Esophagus (tissue), 2 donors: Measurements from ENCODE around the gene MSGN1. TPM values are rescaled to one million over a fixed set of nuclear protein-coding genes. Genes with fewer than 3 reads are reported as not detected.
"Not testable (repeated sequence)": the region's sequence is repeated elsewhere in the genome, so short reads cannot be mapped to it uniquely, and the experiment has no call there.

Experiments used
- H3K27ac ChIP-seq, 2 donors: one replicate each; pipeline ENCODE4 v1.5.1; 2013; ENCODE audit warnings: low read depth in 2 of 2, mild to moderate bottlenecking in 2 of 2, inconsistent platforms in 1 of 2, low read length in 1 of 2, moderate library complexity in 1 of 2
- H3K27me3 ChIP-seq, 2 donors: one replicate each; pipeline ENCODE4 v1.6.1; 2013; ENCODE audit warnings: low read length in 2 of 2, control low read depth in 1 of 2, mild to moderate bottlenecking in 1 of 2; ENCODE audit not compliant: insufficient read depth in 2 of 2, control insufficient read depth in 1 of 2
- H3K36me3 ChIP-seq, 2 donors: one replicate each; pipeline ENCODE4 v1.6.1; 2013; ENCODE audit warnings: low read length in 1 of 2; ENCODE audit not compliant: control insufficient read depth in 2 of 2, insufficient read depth in 2 of 2
- H3K4me1 ChIP-seq, 2 donors: one replicate each; pipeline ENCODE4 v1.6.1; 2013; ENCODE audit warnings: low read length in 1 of 2; ENCODE audit not compliant: control insufficient read depth in 2 of 2, insufficient read depth in 2 of 2
- H3K4me3 ChIP-seq, 2 donors: one replicate each; pipeline ENCODE4 v1.5.1; 2013; ENCODE audit warnings: low read length in 2 of 2, mild to moderate bottlenecking in 2 of 2, low read depth in 1 of 2, moderate library complexity in 1 of 2
- H3K9me3 ChIP-seq, 2 donors: one replicate each; pipeline ENCODE4 v1.6.1; 2013; ENCODE audit warnings: mild to moderate bottlenecking in 2 of 2, low read depth in 1 of 2, low read length in 1 of 2, moderate library complexity in 1 of 2; ENCODE audit not compliant: control insufficient read depth in 2 of 2, insufficient read depth in 1 of 2
- WGBS, 2 donors: extraction: QIAGEN DNeasy Blood & Tissue Kit; methylation state at CpG; one replicate each; pipeline ENCODE4 v1.1.7; 2013; 5-methylcytosine and 5-hydroxymethylcytosine counted together
- polyA plus RNA-seq, 2 donors: library from polyadenylated mRNA; stranded (reverse); fragments of 200-250 nt; gene quantifications; one replicate each; pipeline ENCODE4 v1.2.3, GENCODE V29; 2013
- donor health status: healthy with polysubstance abuse.
- donor health status: Bipolar disorder and iron deficiency.

The MSGN1 gene
- polyA plus RNA-seq, 2 donors: 0.16 to 0.31 TPM

DNA sequence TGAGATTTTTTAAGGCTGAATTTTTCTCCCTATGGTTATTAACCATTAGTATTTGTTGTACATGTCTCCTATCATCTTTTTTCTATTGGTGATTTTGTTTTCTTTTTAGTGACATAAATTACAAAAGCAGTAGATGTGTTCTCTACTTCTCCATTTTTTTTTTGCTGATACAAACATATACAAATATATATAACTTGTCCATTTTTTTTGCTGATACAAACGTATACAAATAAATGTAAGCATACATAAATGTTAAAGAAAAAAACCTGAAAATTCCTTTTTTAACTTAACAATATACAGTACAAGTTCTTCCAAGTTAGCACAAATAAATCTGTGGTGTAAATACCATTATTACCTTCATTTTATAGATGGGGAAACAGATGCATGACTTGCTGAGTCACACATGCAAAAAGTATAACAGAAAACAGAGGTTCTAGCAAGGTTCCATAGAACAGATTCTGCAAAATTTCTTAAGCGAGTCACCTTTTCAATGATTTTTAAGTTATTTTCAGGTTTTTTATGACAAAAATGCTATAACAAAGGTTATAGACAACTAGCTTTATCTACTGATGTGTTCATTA, 2.1 kb downstream of the MSGN1 start:
- H3K4me1 ChIP-seq: peaks cover 2 to 6% of the 10 kb centered on the region in 2 donors
- no peak overlapping the region for H3K4me3 ChIP-seq
- no peaks in the 10 kb centered on the region for H3K27me3 ChIP-seq
- peak overlapping the region in 1 of 2 donors; percentile 35 for H3K27ac ChIP-seq
- no peaks in the 10 kb centered on the region for H3K36me3 ChIP-seq
- 69 to 82% methylated on average over 2 of the region's 2 CpGs for WGBS, 2 donors
- H3K9me3 ChIP-seq: no peaks in the 10 kb centered on the region

DNA sequence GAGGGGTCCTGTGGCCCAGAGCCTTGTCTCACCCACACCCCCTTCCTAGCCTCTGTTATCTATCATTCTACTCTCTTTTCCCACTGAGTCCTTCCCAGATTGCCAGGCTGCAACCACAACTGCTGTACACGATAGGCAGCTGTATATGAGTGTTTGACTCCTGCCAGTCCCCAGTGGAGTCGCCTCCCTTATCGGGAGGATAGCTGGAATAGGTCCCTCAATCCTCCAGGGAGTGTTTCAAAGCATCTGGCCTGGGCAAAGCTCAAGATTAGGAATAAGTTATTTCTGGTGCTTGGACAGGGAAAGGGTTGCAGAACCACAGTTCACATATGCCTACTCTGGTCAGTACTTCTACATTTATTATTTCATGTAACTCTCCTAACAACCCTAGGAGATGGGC, 4.8 kb downstream of the MSGN1 start:
- H3K4me3 ChIP-seq: no peak overlapping the region
- no peaks in the 10 kb centered on the region for H3K36me3 ChIP-seq
- WGBS, 2 donors: 72 to 78% methylated on average over 3 of the region's 3 CpGs
- no peaks in the 10 kb centered on the region for H3K9me3 ChIP-seq
- peaks cover 2 to 6% of the 10 kb centered on the region in 2 donors for H3K4me1 ChIP-seq
- H3K27ac ChIP-seq: no peak overlapping the region
- H3K27me3 ChIP-seq: no peaks in the 10 kb centered on the region

GRCh38 chr2:17821535-17822444, 5.5 kb downstream of the MSGN1 start:
- Histone ChIP-seq H3K9me3 (no peaks in the 10 kb centered on the region), H3K27ac (no peak overlapping the region), H3K27me3 (no peaks in the 10 kb centered on the region), H3K4me3 (no peak overlapping the region), H3K36me3 (no peaks in the 10 kb centered on the region), H3K4me1 (peaks cover under 1 to 2% of the 10 kb centered on the region in 2 donors)
- 49 to 52% methylated on average over 7 of the region's 7 CpGs for WGBS, 2 donors

DNA sequence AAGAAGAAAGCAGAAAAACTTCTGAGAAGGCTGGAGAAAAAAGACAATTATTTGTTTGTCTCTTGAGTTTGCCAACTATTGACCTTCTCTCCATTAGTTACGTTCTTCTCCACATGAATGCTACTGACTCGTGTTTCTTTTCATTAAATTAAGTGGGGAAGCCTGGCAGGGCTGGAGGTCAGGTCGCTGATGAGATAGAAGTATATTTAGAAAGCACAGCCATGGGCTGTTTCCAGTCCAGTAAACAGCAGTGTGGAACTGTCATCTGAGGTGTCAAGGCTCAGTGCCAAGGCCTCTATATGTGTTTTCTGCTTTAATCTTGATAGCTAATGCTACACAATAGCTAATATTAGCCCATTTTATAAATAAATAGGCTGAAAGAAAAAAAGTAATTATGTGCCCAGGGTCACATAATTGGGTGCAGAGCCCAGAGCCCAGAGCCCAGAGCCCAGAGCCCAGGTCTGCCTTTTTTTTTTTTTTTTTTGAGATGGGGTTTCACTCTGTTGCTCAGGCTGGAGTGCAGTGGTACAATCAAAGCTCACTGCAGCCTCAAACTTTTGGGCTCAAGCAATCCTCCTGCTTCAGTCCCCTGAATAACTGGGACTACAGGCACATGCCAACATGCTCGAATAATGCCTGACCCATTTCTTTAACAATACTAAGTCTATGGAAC, 6.3 kb downstream of the MSGN1 start:
- H3K27me3 ChIP-seq: no peaks in the 10 kb centered on the region
- H3K4me1 ChIP-seq: peaks cover 0 to 2% of the 10 kb centered on the region in 2 donors
- H3K36me3 ChIP-seq: no peaks in the 10 kb centered on the region
- WGBS, 2 donors: 51 to 55% methylated on average over 4 of the region's 4 CpGs
- no peak overlapping the region for H3K27ac ChIP-seq
- no peak overlapping the region for H3K4me3 ChIP-seq
- H3K9me3 ChIP-seq: no peaks in the 10 kb centered on the region

DNA sequence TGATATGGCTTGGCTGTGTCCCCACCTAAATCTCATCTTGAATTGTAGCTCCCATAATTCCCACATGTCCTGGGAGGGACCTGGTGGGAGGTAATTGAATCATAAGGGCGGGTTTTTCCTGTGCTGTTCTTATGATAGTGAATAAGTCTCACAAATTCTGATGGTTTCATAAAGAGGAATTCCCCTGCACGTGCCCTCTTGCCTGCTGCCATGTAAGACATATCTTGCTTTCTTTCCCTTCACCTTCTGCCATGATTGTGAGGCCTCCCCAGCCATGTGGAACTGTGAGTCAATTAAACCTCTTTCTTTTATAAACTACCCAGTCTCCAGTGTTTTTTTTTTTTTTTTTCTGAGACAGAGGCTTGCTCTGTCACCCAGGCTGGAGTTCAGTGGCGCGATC, 7.4 kb downstream of the MSGN1 start:
- not testable (repeated sequence) for H3K27me3 ChIP-seq, H3K4me3 ChIP-seq, H3K4me1 ChIP-seq, H3K36me3 ChIP-seq, H3K9me3 ChIP-seq, H3K27ac ChIP-seq
- WGBS, 2 donors: 67 to 77% methylated on average over 4 of the region's 4 CpGs

- Histone ChIP-seq H3K4me3 (no peak overlapping the region), H3K27ac (no peak overlapping the region), H3K27me3 (no peaks in the 10 kb centered on the region), H3K4me1 (peaks cover 0 to 2% of the 10 kb centered on the region in 2 donors), H3K9me3 (no peaks in the 10 kb centered on the region), H3K36me3 (no peaks in the 10 kb centered on the region)
- 63 to 66% methylated on average over 5 of the region's 5 CpGs for WGBS, 2 donors
These were observed 11.1 kb downstream of the MSGN1 start for GRCh38 chr2:17827316-17827715.

DNA sequence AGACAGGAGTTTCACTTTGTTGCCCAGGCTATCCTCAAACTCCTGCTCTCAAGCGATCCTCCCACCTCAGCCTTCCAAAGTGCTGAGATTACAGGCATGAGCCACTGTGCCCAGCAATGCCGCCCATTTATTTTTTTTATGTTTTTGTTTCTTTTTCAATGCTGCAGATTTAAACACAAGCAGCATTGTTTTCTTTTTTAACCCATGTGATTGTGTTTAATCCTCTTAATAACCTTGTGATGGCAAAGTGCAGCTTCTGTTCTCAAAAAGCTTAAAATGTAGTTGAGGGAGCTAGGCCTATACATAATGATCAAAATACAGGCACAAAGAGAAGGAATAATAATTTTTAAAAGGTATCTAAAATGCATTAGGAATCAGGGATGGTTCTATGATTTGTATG, 11.5 kb downstream of the MSGN1 start:
- no peak overlapping the region for H3K4me3 ChIP-seq
- no peaks in the 10 kb centered on the region for H3K27me3 ChIP-seq
- 86 to 94% methylated on average over 2 of the region's 2 CpGs for WGBS, 2 donors
- H3K27ac ChIP-seq: no peak overlapping the region
- no peaks in the 10 kb centered on the region for H3K9me3 ChIP-seq
- no peaks in the 10 kb centered on the region for H3K36me3 ChIP-seq
- H3K4me1 ChIP-seq: no peaks in the 10 kb centered on the region

DNA sequence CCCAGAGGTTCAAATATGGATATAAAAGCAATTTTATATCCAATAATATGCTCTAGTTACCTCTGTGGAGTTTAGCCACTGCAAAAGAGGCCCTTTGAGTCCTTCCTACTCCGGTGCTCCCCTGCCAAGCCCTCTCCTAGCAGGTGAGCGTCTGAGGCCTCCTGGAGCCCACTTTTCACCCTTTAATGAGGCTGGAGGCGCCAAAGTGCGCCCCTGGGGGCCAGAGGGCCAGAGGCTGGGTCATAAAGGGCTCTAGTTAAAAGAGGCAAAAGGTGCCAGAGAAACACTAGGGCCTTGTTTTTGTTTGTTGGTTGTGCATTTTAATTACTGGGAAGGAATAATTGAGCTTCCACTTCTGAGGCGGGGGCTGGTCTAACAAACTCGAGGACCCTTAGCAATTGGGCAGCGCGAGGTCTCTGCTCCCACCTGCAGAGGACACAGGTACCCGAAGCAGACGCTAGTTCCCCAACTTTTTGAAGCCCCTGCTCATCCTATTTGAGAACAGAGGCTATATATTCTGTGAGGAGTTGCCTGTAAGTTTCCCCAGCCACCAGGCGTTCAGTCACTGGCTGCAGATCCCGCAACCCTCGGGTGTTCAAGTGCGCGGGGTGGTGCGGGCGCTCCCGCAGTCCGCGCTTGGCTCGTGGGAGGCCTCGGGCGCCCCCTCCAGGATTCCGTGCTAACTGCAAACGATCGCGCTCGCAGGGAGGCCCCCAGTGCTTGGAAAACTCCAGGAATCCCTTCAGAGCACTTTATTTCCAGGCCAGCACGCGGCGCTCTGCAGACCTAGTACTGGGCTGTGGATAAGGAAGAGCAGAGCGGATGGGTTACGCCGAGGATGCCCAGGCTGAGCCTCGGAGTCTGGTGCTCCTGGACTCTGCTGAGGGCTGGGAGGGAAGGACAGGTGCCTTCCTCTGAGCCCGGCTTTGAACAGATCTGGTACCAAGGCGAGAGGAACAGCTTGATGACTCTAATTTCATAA, 14.1 kb downstream of the MSGN1 start:
- H3K27ac ChIP-seq: no peak overlapping the region
- WGBS, 2 donors: 15 to 16% methylated on average over 37 of the region's 37 CpGs
- no peaks in the 10 kb centered on the region for H3K4me1 ChIP-seq
- H3K27me3 ChIP-seq: peaks cover 0 to 4% of the 10 kb centered on the region in 2 donors
- no peaks in the 10 kb centered on the region for H3K36me3 ChIP-seq
- H3K4me3 ChIP-seq: no peak overlapping the region
- no peaks in the 10 kb centered on the region for H3K9me3 ChIP-seq

GRCh38 chr2:17835516-17835915, 19.3 kb downstream of the MSGN1 start:
- Histone ChIP-seq H3K27ac (no peak overlapping the region), H3K9me3 (no peaks in the 10 kb centered on the region), H3K4me3 (no peak overlapping the region), H3K36me3 (no peaks in the 10 kb centered on the region), H3K27me3 (peaks cover 0 to 4% of the 10 kb centered on the region in 2 donors), H3K4me1 (no peaks in the 10 kb centered on the region)
- WGBS, 2 donors: 36 to 64% methylated on average over 2 of the region's 2 CpGs
